HEK293 (cell line): ENCODE data around the gene PPP1R1B.

Experiments used
- KLF9 ChIP-seq: fragments of 450-650 bp; formaldehyde crosslinking; IDR thresholded peaks from 2 replicates; pipeline ENCODE4 v1.5.1; 2016; ENCODE audit warnings: missing biosample characterization, missing genetic modification characterization, low read depth
- SALL2 ChIP-seq: fragments of 450-650 bp; formaldehyde crosslinking; IDR thresholded peaks from 2 replicates; pipeline ENCODE4 v1.5.0; 2017; ENCODE audit warnings: missing biosample characterization, mild to moderate bottlenecking, missing genetic modification characterization, borderline replicate concordance
- ZBTB20 ChIP-seq: fragments of 450-650 bp; formaldehyde crosslinking; IDR thresholded peaks from 2 replicates; pipeline ENCODE4 v1.5.1; 2016; ENCODE audit warnings: missing biosample characterization, missing genetic modification characterization
- ZNF292 ChIP-seq: fragments of 450-650 bp; formaldehyde crosslinking; IDR thresholded peaks from 2 replicates; pipeline ENCODE4 v1.5.1; 2016; ENCODE audit warnings: low read depth, missing biosample characterization, missing genetic modification characterization, borderline replicate concordance
- ZNF311 ChIP-seq: fragments of 450-650 bp; formaldehyde crosslinking; IDR thresholded peaks from 2 replicates; pipeline ENCODE4 v1.5.1; 2017; ENCODE audit warnings: missing biosample characterization, missing genetic modification characterization, borderline replicate concordance
- ZNF335 ChIP-seq: fragments of 450-650 bp; formaldehyde crosslinking; conservative IDR thresholded peaks from 2 replicates; pipeline ENCODE4 v1.5.1; 2016; ENCODE audit warnings: missing biosample characterization, missing genetic modification characterization
- ZNF423 ChIP-seq: fragments of 450-650 bp; formaldehyde crosslinking; IDR thresholded peaks from 2 replicates; pipeline ENCODE4 v1.5.1; 2016; ENCODE audit warnings: missing biosample characterization, missing genetic modification characterization
- ZNF561 ChIP-seq: fragments of 450-650 bp; IDR thresholded peaks from 2 replicates; pipeline ENCODE4 v1.5.1; 2018; ENCODE audit warnings: missing biosample characterization, missing genetic modification characterization, borderline replicate concordance
- ZNF610 ChIP-seq: fragments of 450-650 bp; formaldehyde crosslinking; IDR thresholded peaks from 2 replicates; pipeline ENCODE4 v1.5.1; 2016; ENCODE audit warnings: missing biosample characterization, missing genetic modification characterization, borderline replicate concordance
- ZNF777 ChIP-seq: fragments of 450-650 bp; formaldehyde crosslinking; IDR thresholded peaks from 2 replicates; pipeline ENCODE4 v1.5.1; 2017; ENCODE audit warnings: missing biosample characterization, missing genetic modification characterization, borderline replicate concordance
- TF ChIP-seq, protein P1 (sequence below): fragments of 450-650 bp; formaldehyde crosslinking; IDR thresholded peaks from 2 replicates; pipeline ENCODE4 v1.5.1; 2016; ENCODE audit warnings: missing biosample characterization, missing genetic modification characterization
- TF ChIP-seq, protein P2 (sequence below): fragments of 450-650 bp; formaldehyde crosslinking; IDR thresholded peaks from 2 replicates; pipeline ENCODE4 v1.5.1; 2016; ENCODE audit warnings: missing biosample characterization, missing genetic modification characterization

DNA sequence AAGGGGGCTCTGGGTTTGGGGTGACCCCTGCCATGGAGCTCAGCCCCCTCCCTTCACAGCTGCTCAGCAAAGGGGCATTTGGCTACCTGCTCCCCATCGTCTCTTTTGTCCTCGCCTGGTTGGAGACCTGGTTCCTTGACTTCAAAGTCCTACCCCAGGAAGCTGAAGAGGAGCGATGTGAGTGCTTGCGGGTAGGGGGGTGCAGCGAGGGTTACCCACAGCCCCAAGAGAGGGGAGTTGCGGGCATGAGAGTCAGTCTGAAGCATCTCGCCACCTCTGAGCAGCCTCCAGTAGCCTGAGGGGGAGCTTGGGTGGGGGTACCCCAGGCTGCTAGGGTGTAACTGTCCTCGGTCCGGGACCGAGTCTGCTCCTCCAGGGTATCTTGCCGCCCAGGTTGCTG, 31.6 kb downstream of the PPP1R1B start:
- TF ChIP-seq, protein P1, sequence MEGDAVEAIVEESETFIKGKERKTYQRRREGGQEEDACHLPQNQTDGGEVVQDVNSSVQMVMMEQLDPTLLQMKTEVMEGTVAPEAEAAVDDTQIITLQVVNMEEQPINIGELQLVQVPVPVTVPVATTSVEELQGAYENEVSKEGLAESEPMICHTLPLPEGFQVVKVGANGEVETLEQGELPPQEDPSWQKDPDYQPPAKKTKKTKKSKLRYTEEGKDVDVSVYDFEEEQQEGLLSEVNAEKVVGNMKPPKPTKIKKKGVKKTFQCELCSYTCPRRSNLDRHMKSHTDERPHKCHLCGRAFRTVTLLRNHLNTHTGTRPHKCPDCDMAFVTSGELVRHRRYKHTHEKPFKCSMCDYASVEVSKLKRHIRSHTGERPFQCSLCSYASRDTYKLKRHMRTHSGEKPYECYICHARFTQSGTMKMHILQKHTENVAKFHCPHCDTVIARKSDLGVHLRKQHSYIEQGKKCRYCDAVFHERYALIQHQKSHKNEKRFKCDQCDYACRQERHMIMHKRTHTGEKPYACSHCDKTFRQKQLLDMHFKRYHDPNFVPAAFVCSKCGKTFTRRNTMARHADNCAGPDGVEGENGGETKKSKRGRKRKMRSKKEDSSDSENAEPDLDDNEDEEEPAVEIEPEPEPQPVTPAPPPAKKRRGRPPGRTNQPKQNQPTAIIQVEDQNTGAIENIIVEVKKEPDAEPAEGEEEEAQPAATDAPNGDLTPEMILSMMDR (tag by site-specific recombination) = no peak
- TF ChIP-seq ZBTB20 (tag by site-specific recombination) = no peak
- no peak for TF ChIP-seq ZNF423 (tag by site-specific recombination)
- no peak for TF ChIP-seq ZNF335 (tag by site-specific recombination)
- TF ChIP-seq ZNF311 (tag by site-specific recombination) = no peak
- no peak for TF ChIP-seq SALL2 (tag by site-specific recombination)
- no peak for TF ChIP-seq KLF9
- TF ChIP-seq ZNF292 (tag by site-specific recombination) = no peak
- TF ChIP-seq ZNF561 (tag by site-specific recombination) = no peak
- TF ChIP-seq ZNF777 (tag by site-specific recombination) = no peak
- TF ChIP-seq ZNF610 = no peak
- TF ChIP-seq, protein P2, sequence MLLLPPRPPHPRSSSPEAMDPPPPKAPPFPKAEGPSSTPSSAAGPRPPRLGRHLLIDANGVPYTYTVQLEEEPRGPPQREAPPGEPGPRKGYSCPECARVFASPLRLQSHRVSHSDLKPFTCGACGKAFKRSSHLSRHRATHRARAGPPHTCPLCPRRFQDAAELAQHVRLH (tag by site-specific recombination) = no peak
